CMK (cell line): ENCODE results near the gene CDHR3.

ENCODE experiments used
- DNase-seq: peaks from one replicate; pipeline ENCODE4 v3.0.0-alpha.2; 2010; ENCODE audit warnings: low read depth

CDHR3 gene

DNA sequence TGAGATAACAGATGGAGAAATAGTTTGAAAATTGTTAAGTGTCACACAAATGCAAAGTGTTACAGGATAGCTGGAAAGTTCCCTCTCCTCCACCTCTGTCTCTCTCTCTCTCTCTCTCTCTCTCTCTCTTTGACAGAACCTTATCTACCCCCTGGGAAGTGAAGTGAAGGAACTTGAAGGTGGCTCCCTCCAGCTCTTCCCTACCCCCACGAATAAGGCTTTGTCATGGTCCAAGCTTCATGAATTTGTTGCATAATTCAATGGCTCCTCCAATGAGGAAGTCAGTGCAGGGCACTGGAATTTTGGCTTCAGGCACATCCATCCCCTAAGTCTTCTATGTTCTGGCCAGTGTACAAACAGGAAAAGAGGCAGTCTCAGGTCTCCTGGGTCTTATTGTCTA lies 66.4 kb downstream of the CDHR3 start:
- DNase-seq = no peak

DNA sequence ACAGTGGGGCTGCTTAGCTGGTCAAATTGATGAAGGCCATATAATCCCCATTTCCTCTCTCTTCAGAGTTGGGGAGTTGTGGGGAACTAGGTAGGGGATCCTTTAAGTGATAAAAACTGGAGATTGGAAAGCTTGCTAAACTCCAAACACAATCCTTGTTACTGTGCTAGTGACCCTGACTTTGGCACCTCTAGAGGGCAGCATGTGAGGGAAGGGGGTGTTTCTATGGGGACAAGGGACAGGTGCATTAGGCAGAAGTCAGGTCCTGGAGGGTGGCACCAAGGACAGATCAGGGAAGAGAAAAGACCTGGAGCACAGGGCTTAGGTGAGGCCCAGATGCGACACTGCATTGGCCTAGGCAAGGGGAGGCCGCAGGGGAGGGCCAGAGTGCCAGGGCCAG lies 66.9 kb downstream of the CDHR3 start:
- no peak for DNase-seq

DNA sequence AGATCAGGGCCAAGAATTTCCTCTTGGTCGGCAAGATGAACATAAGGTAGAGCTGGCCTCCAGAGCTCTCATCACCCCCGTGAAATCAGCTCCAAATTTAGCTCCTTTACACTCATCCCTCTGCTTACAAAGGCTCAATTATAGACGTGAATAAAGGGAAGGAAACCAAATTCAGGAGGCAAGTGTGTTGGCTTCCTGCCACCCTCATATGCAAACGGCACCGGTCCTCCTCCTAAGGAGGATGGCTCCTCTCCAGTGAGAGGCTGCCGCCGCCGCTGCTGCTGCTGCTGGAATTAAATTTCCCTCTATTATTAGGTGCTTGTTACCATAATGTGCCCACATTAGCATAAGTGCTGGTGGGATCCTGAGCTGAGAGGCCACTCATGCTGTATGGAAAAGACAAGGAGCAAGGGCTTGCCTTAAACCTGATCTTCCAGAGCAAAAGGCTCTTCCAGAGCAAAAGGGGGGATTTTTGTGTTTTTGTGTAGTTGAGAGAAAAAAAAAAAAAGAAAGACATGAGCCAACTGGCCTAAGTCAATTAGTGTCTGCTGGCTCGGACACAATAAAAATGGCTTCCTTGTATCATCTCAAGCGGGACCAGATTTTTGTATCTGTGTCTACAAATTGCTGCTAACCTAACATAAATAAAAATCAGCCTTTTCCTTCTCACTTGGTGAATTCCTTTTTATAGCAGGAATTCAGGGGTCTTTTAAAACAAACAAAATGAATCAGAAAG lies 68.4 kb downstream of the CDHR3 start:
- DNase-seq = no peak

DNA sequence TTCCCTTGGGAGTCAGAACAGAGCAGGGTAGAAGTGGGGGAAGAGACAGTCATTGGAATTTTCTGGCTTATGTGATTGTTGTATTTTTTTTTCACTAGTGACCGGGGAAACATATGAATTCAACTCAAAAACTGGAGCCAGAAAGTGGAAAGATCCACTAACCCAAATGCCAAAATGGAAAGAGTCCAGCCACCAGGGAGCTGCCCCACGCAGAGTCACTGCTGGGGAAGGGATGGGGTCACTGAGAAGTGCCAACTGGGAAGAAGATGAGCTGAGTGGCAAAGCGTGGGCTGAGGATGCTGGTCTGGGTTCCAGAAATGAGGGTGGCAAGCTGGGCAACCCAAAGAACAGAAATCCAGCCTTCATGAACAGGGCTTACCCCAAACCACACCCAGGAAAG lies 69.2 kb downstream of the CDHR3 start:
- DNase-seq = no peak

DNA sequence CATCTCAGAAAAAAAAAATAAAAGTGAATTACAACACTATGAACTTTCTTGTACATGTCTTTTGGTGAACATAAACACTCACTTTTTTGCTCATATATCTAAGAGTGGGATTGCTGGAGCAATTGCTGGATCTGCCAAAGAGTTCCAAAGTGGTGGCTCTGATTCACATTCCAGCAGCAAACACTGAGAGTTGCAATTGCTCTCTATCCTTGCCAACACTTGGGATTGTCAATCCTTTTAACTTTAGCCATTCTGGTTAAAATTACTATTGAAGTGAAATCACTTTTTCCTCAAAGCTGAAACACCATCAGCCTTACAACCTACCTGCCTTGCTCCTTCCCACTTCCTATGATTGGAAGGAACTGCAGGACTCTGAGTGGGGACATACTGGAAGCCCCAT lies 70.7 kb downstream of the CDHR3 start:
- DNase-seq = no peak

DNA sequence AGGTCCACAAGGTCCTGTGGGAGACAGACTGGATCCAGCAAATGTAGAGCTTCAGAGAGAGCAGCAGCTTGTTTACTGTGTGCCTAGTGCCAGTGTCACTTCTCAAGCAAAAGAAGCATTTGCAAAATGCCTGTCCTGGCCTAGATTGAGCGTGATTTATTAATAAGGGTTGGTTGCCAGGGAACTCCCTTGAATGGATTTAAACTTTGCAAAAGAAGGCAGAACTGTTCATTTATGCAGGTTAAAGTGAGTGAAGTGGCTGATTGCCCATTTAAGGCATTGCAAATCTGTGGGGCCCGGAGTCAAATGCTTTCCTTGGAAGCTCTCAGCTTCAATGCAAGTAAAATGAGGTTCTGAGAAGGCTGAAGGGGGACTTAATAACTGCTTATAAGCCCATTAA lies 71.3 kb downstream of the CDHR3 start:
- DNase-seq = no peak

DNA sequence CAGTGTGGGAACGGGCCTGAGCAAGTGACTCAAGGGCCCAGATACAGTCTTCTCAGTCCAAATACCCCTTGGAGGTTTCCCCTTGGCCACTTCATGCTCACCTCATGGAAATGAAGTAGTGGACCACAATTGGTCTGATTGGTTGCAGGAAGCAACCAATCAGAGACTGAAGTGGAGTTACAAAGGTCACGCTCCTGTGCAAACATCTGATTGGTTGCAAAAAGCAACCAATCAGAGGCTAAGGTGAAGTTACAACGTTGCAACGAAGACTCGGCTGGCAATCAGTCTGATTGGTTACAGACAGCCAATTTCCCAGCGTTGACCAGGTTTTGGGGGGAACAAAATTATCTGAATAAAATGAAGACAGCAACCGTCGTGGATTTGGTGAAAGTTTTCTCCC lies 72.5 kb downstream of the CDHR3 start:
- no peak for DNase-seq

DNA sequence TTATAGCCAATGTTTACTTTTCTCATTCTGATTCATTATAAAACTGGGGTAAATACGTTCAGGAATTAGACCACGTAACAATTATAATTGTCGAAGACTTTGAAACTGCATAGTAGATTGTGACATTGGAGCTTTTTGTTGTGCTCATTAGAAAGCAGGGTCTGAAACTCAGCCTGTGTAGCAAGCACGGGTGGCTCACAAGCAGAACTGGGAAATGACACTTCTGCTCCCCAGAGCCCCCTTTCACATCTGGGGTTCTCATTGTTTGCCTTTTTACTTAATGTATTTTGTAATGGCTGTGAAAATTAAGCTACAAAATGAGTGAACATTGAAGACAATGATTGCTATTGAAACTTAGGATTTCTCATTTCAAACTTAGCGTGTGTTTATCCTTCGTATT lies 72.9 kb downstream of the CDHR3 start:
- no peak for DNase-seq

DNA sequence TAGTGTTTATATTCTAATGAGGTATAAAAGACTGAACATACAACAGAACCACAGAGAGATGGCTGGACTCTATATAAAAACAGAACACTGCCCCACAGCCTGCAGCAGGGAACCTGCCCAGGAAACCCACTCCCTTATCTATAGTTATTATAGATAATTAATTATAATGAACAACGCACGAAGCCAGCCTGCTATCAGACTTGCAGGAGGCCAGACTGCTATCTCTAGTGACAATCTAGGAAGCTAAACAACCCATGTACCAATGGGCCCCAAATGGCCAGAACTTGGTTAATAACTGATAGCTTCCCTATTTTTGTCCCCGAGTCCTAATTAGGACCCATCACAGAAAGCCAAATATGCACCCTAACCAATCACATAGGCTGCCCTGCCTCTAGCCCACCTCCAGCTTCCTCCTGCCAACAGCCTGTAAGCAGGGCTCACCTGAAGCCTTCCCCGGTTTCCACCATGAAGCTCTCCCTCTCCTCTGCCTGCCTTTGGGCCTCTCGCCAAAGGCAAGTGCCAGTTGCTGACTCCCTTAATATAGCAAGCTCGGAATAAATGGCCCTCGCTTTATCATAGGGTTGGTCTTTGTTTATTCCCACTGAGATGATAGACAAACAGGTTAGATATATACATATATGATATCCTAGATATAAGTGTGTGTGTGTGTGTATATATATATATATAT lies 74.6 kb downstream of the CDHR3 start:
- DNase-seq = no peak

DNA sequence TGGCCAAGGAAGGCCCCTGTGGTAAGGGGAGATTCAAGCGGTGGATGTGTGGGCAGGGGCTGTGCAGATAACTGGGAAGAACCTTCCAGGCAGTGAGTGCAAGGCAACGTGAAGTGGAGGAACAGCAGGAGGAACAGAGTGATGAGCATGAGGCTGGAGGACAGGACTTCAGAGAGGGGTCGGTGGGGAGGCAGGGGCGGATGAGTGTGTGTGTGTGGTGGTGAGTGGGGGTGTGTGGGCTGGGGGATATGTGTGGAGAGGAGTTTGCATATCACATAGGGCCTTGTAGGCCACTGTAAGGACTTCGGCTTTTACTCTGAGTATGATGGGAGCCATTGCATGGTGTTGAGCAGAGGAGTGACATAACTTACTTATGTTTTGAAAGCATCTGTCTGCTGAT lies 75.2 kb downstream of the CDHR3 start:
- no peak for DNase-seq

DNA sequence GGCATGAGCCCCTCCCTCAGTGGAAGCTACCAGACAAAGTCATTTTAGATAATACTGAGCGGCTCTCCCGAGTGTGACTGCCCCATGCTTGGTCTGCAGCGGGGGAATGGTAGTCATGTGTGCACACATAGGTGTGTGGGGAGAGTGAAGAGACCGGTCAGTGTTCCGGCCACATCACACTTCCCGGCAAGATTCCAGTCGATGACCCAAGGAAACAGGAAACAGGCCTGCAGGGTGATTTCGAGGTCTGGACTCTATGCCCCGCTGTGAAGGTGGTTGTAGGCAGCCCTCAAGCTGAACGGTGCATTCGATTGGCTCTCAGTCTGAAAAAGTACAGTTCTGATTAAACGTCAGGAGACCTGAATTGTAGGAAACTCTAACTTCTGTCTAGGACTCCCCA lies 75.9 kb downstream of the CDHR3 start:
- no peak for DNase-seq

DNA sequence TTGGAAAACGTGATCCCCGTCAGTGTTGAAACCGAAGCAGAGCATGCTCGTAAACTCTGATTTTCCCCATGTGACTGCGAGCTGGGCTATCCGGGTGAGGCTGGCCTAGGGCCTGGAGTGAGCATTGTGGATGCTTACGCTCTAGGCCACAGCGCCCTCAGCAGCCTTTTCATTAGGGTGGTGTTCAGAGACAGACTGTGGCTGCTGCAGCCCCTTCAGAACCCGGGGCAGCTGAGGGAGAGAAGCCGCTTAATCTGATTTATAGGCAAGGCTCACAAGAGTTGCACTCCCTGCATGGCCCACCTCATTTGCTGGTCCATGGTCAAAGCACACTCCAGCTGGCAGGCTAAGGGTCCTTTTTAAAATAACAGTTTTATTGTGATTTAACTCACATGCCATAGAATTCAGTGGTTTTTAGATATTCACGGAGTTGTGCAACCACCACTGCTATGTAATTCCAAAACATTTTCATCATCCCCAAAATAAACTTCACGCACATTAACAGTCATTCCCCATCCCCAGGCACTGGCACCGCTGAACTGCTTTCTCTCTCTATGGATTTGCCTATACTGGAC lies 76.5 kb downstream of the CDHR3 start:
- no peak for DNase-seq

DNA sequence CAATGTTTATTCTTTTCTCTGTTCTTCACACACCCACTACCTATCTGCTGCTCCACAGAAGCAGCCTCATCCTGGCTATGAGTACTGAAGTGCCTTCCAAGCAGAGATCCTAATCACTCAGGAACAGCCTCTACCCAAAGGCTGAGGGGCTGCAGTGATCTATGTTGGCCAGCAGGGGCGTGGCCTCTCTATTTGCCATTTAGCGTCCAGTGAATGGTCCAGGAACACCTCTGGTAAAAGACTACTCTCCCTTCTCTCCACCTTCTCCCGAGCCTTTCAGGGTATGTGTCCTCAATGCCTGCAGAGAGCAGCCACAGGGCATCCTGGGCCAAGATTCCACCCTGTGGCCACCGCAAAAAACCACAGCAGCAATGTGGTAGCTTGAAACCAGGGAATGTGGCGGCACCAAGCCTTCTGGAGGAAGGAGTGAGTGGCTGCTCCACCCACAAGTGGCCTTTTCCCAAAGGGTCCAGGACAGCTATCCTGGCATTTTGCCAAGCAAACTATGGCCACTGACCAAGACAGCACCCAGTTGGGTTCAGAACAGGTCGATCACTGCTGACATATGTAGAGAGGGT lies 78.2 kb downstream of the CDHR3 start:
- DNase-seq = peak; percentile 42

DNA sequence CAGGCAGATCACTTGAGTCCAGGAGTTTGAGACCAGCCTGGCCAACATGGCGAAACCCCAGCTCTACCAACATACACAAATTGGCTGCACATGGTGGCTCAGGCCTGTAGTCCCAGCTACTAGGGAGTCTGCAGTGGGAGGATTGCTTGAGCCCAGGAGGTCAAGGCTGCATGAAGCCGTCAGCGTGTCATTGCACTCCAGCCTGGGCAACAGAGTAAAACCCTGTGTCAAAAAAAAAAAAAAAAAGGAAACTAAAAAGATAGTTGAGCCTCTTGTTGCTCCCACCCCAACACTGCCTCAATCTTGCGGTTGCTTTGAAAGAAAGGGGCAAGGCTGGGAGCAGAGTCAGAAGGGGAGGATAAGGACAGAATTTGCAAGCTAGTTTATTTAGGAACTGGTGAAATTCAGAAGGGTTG lies 79.1 kb downstream of the CDHR3 start:
- DNase-seq = no peak

DNA sequence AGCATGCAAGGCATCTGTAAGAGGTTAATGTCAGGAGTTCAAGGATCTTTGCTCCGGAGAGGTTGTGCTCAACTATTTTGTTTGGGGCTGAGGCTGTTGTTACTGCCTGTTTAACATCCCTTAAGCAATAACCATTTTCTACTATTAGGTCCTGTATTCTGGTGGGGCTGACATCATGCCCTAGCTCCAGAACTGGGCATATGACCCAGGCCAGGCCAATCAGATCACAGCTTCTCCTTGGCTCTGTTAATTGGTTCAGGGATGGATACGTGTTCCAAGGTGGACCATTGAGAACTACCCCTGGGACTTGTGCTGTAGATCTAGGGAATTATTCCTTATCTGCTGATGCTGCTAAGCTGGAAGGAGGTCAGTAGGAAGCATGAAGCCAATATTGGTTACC lies 82.1 kb downstream of the CDHR3 start:
- no peak for DNase-seq

DNA sequence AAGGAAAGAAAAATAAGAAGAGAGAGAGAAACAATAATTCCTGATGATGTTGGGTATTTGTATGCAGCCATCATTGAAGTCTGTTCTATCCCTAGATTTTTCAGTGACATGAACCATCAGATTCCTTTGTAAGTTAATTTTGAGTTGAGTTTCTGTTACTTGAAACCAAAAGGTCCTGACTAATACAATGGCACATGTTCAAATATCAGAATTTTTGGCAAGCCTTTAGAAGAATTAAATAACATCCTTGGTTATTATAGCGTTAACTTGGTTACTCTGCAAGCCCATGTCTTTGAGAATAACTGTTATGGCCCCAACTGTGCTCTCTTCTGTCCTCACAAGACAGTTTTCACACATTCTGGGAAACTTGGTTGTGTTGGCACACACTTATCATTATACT lies 82.5 kb downstream of the CDHR3 start:
- DNase-seq = no peak

DNA sequence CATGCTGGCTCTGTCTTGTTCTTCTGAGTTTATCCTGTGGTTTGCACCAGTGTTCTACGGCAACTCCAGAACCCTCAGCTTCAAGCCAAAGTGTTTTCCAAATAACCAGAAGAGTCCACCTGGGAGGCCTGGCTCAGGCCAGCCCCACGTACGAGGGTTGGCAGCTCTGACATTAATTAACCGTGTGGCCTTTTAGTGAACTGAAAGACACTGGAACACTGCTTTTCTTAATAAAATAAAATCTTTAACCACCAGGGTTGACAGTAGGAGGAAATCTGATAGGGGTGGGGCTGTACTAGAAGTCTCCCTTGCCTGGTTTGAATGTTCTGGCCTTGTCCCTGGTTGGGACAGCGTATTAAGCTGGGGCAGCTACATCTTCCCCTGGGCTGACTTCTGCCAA lies 84.1 kb downstream of the CDHR3 start:
- no peak for DNase-seq

DNA sequence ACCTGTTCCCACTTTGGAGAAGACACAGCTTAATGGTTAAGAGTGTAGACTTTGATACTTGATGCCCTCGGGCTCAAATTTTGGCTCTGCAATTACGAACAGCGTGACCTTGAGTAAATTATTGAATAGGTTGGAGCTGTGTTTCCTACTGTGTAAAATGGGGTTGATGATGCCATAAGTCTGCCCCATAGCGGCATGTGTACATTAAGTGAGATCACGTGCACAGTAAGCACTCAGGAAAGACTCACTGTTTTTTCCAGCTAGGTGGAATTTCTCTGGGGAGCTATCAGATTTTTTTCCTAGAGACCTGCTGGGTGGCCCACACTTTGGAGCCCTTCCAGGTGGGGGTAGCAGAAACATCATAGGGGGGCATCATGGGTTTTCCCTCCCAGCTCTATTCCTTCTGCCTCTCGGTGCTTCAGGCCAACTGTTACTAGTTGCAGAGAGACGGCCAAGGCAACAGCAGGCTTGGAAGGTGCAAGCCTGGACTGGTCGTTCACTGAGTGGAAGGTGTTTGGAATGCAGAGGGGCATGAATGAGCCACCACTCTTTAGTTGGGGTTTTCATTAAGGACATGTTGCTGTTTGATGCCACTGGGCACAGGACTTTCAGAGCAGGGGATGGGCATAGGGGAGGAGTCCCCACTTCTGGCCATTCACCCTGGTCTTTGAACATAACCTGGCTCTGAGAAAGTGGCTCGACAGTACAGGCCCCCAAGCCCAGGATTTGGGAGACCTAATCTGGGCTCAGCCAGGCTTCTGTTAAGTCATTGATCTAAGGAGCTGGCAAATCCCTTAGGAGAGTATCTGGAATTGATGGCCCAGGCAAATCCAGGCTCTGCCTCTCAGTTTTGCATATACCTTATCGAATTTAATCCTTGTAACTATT lies 85.0 kb downstream of the CDHR3 start:
- no peak for DNase-seq

DNA sequence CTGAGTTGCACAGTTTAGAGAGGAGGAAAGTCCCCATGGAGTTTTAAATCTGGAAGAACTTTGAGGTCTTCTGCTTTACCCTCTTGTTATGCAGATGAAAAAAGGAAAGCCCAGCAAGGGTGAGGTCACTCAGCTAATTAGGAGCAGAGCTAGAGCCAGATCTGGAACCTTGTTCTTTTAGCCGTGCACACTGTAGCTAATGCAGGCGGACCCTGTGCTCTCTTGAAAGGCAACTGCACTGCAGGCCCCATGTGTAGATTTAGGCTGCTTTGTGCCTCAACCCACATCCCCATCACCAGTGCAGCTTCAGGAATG lies 85.6 kb downstream of the CDHR3 start:
- no peak for DNase-seq

DNA sequence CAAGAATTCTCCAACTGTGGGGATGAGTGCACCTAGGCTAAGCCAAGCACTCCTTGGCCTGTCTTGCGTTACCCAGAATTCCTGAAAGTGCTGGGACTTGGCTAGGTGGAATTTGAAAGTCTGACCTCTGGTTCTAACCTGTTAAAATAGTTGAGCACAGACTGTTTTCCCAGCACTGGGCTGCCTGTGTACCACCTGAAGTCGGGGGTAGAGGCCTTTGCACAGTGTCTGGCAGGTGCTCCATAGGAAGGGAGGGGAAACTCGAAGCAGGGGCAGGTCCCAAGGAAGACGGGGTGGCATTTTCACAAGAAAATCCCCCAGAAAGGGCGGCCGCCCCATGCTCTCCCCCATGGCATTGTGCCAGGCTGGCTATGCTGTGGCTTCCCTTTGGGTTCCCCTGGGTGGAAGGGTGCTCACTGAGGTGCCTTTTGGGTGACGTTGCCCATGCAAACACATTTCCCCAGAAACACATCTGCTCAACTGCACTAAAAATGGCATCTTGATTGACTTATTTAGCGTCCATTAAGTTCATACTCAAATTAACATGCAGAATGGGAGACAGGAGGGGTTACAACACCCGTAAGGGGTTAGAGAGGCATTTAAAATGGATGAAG lies 86.2 kb downstream of the CDHR3 start:
- DNase-seq = no peak

DNA sequence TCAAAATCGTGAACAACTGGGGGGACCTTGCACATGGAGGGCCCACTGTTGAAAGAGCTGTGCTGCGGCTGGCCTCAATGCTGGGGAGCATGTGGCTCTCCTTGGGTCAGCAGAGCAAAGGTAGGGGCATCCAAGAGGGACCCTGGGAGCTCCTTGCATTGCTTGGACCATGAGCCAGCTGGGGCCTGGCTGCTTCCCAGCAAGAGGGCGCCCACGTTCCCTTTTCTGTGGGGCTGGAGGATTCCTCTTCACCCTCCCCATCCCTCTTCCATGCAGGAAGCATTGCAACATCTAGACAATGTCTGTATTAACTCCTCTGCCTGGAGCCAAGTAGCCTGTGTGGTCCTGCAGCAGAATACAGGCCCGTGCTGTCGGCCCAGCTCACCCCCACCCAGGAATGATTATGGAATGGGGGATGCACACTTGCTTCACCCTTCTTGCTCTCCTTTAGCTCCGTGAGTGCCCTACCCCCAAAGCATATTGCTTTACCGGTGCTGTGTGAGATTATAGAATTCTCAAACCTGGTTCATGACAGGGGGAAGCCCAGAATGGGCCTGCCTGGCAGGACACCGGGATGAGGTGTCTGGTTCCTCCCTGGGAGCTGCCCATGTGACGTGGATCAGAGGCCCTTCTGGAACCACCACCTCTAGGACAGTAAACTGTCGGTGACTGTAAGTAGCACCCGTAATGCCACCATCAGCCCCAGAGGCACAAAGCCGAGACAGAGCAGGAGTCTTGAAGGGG lies 87.1 kb downstream of the CDHR3 start:
- no peak for DNase-seq
